Measurements from ENCODE around the gene CCDC77. TPM values are rescaled to one million over a fixed set of nuclear protein-coding genes. Genes with fewer than 3 reads are reported as not detected.

The CCDC77 gene
- polyA plus RNA-seq, 1 donor from 2014 or later: 7.4 TPM

DNA sequence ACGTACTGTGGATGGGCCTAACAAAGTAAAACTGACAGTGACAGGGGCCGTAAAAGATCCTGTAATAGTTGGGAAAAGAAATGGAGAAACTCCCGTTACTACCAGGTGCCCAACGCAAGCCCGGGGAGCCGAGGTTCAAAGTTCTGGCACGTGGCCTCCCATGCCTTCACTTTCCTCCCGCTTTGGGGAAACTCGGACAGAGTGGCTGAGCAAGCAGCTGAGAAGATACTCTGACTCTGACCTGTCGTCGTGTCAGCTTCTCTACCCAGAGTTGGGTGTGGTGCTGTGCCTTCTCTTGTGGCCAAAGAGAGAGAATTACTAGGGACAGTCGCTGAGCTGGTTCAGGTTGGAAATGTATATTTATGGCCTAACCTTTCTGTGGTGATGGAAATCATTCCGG, 60.0 kb downstream of the CCDC77 start:
- no peaks in the 10 kb centered on the region for H3K9me3 Mint-ChIP-seq
- H3K4me3 Mint-ChIP-seq: peak overlapping the region; percentile 81 to 95 (median 85)
- peaks cover 36% of the 10 kb centered on the region for H3K27me3 Mint-ChIP-seq
- H3K4me1 Mint-ChIP-seq: peaks cover 0 to 22% (median 9%) of the 10 kb centered on the region in 3 donors
- H3K27ac Mint-ChIP-seq: no peak overlapping the region
- H3K36me3 Mint-ChIP-seq: no peaks in the 10 kb centered on the region

DNA sequence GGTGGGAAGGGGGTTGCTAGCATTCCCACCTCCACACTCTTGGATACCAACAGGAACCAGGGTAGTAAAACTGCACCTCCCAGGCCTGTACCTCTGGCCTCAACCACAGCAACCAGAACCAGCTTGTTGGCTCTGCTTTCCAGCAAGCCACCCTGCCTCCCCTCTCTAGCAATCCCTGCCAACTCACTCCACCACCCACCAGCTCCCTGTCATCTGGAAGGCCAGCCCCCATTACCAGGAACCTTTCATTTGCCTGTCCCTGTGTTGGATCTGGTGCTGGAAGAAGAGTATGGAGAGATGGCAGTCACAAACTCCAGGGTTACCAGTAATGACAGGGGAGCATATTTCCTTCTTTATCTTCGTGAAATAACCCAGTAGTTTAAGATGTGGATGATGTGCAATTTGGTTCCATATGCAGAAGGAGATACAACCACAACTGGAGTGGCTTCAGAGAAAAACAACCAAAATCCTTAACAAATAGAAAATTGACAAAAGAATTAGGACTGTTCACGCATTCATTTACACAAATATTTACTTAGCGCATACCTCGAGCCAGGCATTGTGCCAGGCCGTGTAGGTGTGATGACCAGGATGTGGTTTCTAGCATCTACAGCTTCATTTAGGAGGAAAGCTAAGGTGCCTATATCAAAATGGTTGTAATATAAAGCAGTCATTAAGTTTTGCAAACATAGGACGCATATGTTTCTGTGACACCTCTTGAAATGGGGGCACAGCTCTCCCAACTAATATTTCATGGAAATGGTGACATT, 61.7 kb downstream of the CCDC77 start:
- Mint-ChIP-seq H3K4me3 (peak overlapping the region in 1 of 4 donors; percentile 83), H3K4me1 (peaks cover 0 to 20% (median 11%) of the 10 kb centered on the region in 3 donors), H3K27me3 (peaks cover 37% of the 10 kb centered on the region), H3K9me3 (no peaks in the 10 kb centered on the region), H3K27ac (no peak overlapping the region), H3K36me3 (no peaks in the 10 kb centered on the region)

DNA sequence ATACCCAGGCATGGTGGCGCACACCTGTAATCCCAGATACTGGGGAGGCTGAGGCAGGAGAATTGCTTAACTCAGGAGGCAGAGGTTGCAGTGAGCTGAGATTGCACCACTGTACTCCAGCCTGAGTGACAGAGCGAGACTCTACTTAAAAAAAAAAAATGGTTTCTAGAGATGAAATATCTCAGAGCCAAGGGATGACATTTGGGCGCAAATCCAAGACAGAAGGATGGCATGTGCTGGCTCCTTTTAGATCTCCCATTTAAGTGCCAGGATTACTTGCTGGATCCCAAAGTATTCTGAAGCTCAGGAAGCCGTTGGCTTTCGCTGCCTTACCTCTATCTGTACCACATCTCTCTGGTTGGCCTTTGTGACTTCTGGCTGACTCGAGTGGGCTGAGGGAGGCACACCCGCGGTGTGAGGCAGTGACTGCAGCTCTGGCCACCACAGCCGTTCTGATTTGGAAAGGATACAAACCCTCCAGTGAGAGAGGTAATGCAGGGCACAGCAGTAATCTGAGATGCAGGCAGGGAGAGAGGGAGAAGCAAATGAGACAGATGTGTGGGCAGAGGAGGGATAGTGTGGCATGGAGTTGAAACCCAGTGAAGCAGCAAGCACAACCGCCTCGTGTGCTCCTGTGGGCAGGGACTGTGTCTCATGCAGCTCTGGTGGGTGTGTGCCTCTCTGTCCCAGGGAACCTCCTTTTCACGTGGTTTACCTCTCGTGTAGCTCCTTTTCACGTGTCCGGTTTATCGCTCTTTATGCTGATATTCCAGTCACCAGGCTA, 63.2 kb downstream of the CCDC77 start:
- H3K27me3 Mint-ChIP-seq: peaks cover 33% of the 10 kb centered on the region
- H3K4me3 Mint-ChIP-seq: no peak overlapping the region
- no peaks in the 10 kb centered on the region for H3K36me3 Mint-ChIP-seq
- no peak overlapping the region for H3K27ac Mint-ChIP-seq
- peaks cover 0 to 16% (median 6%) of the 10 kb centered on the region in 3 donors for H3K4me1 Mint-ChIP-seq
- H3K9me3 Mint-ChIP-seq: no peaks in the 10 kb centered on the region

GRCh38 chr12:466039-466438, 64.6 kb downstream of the CCDC77 start:
- Mint-ChIP-seq H3K27me3 (peaks cover 30% of the 10 kb centered on the region), H3K36me3 (no peaks in the 10 kb centered on the region), H3K4me1 (peaks cover 0 to 15% (median 4%) of the 10 kb centered on the region in 3 donors), H3K9me3 (no peaks in the 10 kb centered on the region), H3K27ac (no peak overlapping the region), H3K4me3 (no peak overlapping the region)

DNA sequence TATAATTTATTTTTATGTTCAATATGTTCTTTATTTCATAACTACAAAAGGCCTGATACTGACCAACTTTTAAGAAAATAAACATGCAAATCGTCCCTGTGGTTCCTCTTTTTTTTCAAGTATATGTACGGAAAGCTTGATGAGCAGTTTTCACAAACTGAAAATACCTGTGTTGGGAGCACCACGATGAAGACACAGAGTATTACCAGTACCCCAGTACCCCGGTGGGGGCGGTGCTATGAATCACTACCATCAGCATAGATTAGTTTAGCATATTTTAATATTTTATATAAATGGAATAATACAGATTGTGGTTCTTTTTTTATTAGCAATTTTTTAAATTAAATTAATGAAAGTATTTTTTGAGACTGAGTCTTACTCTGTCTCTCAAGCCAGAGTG, 65.3 kb downstream of the CCDC77 start:
- no peak overlapping the region for H3K4me3 Mint-ChIP-seq
- no peak overlapping the region for H3K27ac Mint-ChIP-seq
- H3K36me3 Mint-ChIP-seq: no peaks in the 10 kb centered on the region
- peaks cover 0 to 10% (median 2%) of the 10 kb centered on the region in 3 donors for H3K4me1 Mint-ChIP-seq
- H3K27me3 Mint-ChIP-seq: peaks cover 23% of the 10 kb centered on the region
- H3K9me3 Mint-ChIP-seq: no peaks in the 10 kb centered on the region

GRCh38 chr12:467591-467990, 66.1 kb downstream of the CCDC77 start:
- H3K4me1 Mint-ChIP-seq: peaks cover 0 to 2% (median 2%) of the 10 kb centered on the region in 3 donors
- no peaks in the 10 kb centered on the region for H3K9me3 Mint-ChIP-seq
- H3K27ac Mint-ChIP-seq: no peak overlapping the region
- no peaks in the 10 kb centered on the region for H3K36me3 Mint-ChIP-seq
- peaks cover 20% of the 10 kb centered on the region for H3K27me3 Mint-ChIP-seq
- H3K4me3 Mint-ChIP-seq: no peak overlapping the region

- Mint-ChIP-seq H3K4me1 (peaks cover 0 to 2% (median 0%) of the 10 kb centered on the region in 3 donors), H3K27ac (no peak overlapping the region), H3K27me3 (peaks cover 19% of the 10 kb centered on the region), H3K9me3 (no peaks in the 10 kb centered on the region), H3K4me3 (no peak overlapping the region), H3K36me3 (no peaks in the 10 kb centered on the region)
These were observed 67.4 kb downstream of the CCDC77 start for GRCh38 chr12:468671-469389.

DNA sequence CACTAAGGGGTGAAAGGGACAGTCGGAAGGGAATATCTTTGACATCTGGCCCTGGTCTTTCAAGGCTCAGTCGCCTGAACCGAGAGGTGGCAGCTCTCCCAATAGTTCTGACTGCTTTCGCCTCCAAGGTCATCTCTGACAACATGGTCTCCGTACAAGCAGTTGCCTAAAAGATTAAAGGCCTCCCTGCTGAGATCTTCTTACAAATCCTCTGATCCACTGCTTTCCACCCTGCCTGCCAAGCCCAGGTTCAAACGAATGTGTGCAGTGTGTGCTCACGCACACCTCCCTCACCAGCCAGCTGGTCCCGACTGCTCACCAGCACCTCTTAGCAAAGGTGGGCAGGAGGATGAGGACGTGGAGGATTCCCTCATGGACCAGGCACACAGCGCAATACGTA, 68.7 kb downstream of the CCDC77 start:
- Mint-ChIP-seq H3K27ac (no peak overlapping the region), H3K27me3 (peaks cover 21% of the 10 kb centered on the region), H3K9me3 (no peaks in the 10 kb centered on the region), H3K4me1 (peaks cover 0 to 2% (median 0%) of the 10 kb centered on the region in 3 donors), H3K36me3 (no peaks in the 10 kb centered on the region), H3K4me3 (no peak overlapping the region)

GRCh38 chr12:473198-473597, 71.8 kb downstream of the CCDC77 start:
- Mint-ChIP-seq H3K27me3 (peaks cover 22% of the 10 kb centered on the region), H3K4me3 (no peak overlapping the region), H3K27ac (no peak overlapping the region), H3K9me3 (no peaks in the 10 kb centered on the region), H3K4me1 (no peaks in the 10 kb centered on the region), H3K36me3 (no peaks in the 10 kb centered on the region)

GRCh38 chr12:473863-474577, 72.6 kb downstream of the CCDC77 start:
- Mint-ChIP-seq H3K4me3 (no peak overlapping the region), H3K4me1 (no peaks in the 10 kb centered on the region), H3K36me3 (no peaks in the 10 kb centered on the region), H3K27ac (peak overlapping the region in 1 of 3 donors; percentile 57), H3K27me3 (peaks cover 25% of the 10 kb centered on the region), H3K9me3 (no peaks in the 10 kb centered on the region)

DNA sequence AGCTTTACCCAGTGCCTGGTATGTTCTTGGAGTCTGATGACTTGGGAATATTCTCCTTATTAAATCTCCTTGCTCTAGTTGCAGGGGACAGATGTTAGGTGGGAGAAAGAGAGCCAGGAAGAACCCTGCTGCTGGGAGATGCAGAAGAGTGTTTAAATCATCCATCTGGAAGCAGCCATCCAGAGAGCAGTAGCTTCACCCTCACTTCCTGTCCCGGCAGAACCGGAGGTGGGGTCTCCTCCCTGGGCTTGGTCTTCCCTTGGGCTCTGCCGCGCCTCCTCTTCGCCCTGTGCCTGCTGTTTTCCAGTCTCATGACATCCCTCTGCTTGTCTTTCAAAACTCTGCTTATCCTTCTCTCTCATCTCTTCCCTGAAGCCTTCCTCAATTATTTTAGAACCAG, 73.8 kb downstream of the CCDC77 start:
- Mint-ChIP-seq H3K36me3 (no peaks in the 10 kb centered on the region), H3K4me3 (no peak overlapping the region), H3K27ac (no peak overlapping the region), H3K27me3 (peaks cover 24% of the 10 kb centered on the region), H3K4me1 (no peaks in the 10 kb centered on the region), H3K9me3 (no peaks in the 10 kb centered on the region)

- Mint-ChIP-seq H3K27me3 (peaks cover 27% of the 10 kb centered on the region), H3K4me1 (no peaks in the 10 kb centered on the region), H3K9me3 (no peaks in the 10 kb centered on the region), H3K36me3 (no peaks in the 10 kb centered on the region), H3K4me3 (no peak overlapping the region), H3K27ac (no peak overlapping the region)
These were observed 77.7 kb downstream of the CCDC77 start for GRCh38 chr12:479161-479560.

GRCh38 chr12:480831-481816, 79.7 kb downstream of the CCDC77 start:
- Mint-ChIP-seq H3K4me3 (no peak overlapping the region), H3K9me3 (no peaks in the 10 kb centered on the region), H3K36me3 (no peaks in the 10 kb centered on the region), H3K4me1 (no peaks in the 10 kb centered on the region), H3K27me3 (peaks cover 33% of the 10 kb centered on the region), H3K27ac (no peak overlapping the region)

GRCh38 chr12:482061-482460, 80.6 kb downstream of the CCDC77 start:
- H3K9me3 Mint-ChIP-seq: peaks cover 0 to 7% (median 2%) of the 10 kb centered on the region in 3 donors
- no peak overlapping the region for H3K4me3 Mint-ChIP-seq
- no peak overlapping the region for H3K27ac Mint-ChIP-seq
- no peaks in the 10 kb centered on the region for H3K4me1 Mint-ChIP-seq
- H3K36me3 Mint-ChIP-seq: no peaks in the 10 kb centered on the region
- peaks cover 36% of the 10 kb centered on the region for H3K27me3 Mint-ChIP-seq
